ENCODE data around the gene AGBL1.

AGBL1 gene

GRCh38 chr15:86676002-86676401 lies 596.3 kb downstream of the AGBL1 start:
- in situ Hi-C loops (cut with MboI; ENCODE audit: low sequenced_read_pairs): no loop called here

- in situ Hi-C loops (cut with MboI; ENCODE audit: low sequenced_read_pairs): no loop called here
These were observed 597.6 kb downstream of the AGBL1 start for GRCh38 chr15:86677278-86677677.

GRCh38 chr15:86685263-86685662 lies 605.6 kb downstream of the AGBL1 start:
- in situ Hi-C loops (cut with MboI; ENCODE audit: low sequenced_read_pairs): no loop called here

- in situ Hi-C loops (cut with MboI; ENCODE audit: low sequenced_read_pairs): no loop called here
These were observed 609.3 kb downstream of the AGBL1 start for GRCh38 chr15:86689006-86689405.

DNA sequence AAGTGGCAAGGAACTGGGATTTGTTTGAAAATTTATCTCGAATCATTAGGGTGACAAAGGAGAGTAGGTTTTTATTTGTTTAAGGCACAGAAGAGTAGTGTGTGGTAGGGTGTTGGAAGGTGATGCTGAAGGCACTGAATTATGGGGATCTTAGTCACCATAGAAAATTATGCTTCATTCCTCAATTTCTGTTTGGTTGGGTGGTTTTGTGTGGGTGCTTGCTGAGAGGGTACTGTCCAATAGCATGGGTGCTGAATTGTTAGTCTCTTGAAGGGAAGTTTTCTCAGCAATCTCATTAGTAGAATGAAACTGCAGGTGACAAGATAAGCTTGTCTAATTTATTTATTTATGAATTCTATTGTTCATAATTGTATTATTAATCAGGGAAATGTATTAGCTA lies 610.9 kb downstream of the AGBL1 start:
- in situ Hi-C loops (cut with MboI; ENCODE audit: low sequenced_read_pairs): no loop called here

GRCh38 chr15:86691091-86691663 lies 611.5 kb downstream of the AGBL1 start:
- in situ Hi-C loops (cut with MboI; ENCODE audit: low sequenced_read_pairs): no loop called here

- in situ Hi-C loops (cut with MboI; ENCODE audit: low sequenced_read_pairs): no loop called here
These were observed 621.4 kb downstream of the AGBL1 start for GRCh38 chr15:86700864-86701610.

- in situ Hi-C loops (cut with MboI; ENCODE audit: low sequenced_read_pairs): no loop called here
These were observed 621.9 kb downstream of the AGBL1 start for GRCh38 chr15:86701611-86701963.

DNA sequence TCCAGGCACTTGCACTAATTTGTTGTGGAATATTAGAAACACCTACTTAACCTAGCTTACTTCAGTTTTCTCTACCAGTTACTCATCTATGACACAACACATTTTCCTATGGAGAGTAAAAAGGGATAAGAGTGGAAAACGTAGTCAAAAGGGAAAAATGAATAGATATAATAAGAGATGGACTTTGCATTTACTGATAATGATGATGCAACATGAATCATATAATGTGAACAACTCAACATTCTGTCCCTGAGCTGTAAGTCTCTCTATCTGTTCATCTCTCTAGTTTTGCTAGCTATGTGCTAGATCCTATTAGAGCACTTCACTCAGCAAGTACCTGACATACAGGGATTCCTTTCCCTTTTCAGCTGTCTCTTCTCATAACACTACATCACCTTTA lies 627.1 kb downstream of the AGBL1 start:
- in situ Hi-C loops (cut with MboI; ENCODE audit: low sequenced_read_pairs): no loop called here

DNA sequence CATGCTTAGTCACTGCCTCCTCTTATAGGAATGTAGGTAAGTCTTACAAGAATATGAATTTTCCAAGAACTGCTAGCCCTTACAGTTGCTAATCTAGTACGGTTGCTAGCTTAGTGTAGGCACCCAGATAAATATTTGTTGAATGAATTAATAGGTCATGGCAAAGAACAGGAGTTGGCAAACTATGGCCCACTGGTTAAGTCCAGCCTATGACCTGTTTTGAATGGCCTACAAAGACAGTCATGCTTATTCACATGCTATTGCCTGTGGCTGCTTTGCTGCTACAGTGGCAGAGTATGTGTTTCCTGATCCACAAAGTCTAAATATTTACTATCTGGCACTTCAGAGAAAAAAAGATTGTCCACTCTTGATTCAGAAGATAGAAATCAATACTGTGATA lies 631.8 kb downstream of the AGBL1 start:
- in situ Hi-C loops (cut with MboI; ENCODE audit: low sequenced_read_pairs): no loop called here

DNA sequence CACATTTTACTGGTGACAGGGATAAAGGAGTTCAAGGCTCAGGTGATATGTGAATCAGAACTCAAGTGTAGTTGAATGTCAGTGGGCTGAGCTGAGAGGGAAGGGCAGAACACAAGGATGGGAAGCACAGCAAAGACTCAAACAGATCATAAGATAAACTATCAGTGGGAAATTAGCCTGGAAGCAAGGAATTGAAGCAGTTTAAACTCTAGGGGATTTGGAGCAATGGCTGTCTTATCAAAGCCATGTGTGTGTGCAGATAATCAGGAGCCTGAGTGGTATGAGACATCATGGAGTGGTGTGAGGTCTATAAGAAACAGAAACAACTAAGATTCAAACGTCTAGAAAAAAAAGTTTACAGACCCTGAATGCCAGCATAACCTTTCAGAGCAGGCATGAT lies 634.6 kb downstream of the AGBL1 start:
- in situ Hi-C loops (cut with MboI; ENCODE audit: low sequenced_read_pairs): no loop called here

DNA sequence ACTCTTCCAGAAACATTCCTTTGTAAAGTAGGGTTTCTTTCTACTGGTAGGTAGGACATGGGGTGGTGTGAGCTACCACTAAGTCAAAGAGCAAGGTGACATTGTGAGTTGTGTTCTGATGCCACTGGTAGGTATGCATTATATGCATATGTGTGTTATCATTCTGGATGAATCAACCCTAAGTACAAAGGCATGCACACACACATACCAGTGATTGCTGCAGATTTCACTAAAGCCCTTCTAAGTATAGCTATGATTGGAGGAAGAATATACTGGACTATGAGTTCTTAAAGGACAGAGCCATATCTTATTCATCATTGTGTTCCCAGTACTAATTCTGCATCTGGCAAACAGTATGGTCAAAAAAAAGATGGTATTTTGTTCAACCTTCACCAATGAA lies 646.0 kb downstream of the AGBL1 start:
- in situ Hi-C loops (cut with MboI; ENCODE audit: low sequenced_read_pairs): loop anchor here (25.0 kb wide), 2 partner anchors 488 to 863 kb away; no protein-coding TSS in a partner anchor

GRCh38 chr15:86735247-86736040 lies 655.8 kb downstream of the AGBL1 start:
- in situ Hi-C loops (cut with MboI; ENCODE audit: low sequenced_read_pairs): loop anchor here (25.0 kb wide), 2 partner anchors 498 to 873 kb away; no protein-coding TSS in a partner anchor

- in situ Hi-C loops (cut with MboI; ENCODE audit: low sequenced_read_pairs): loop anchor here (25.0 kb wide), 2 partner anchors 505 to 880 kb away; no protein-coding TSS in a partner anchor
These were observed 662.2 kb downstream of the AGBL1 start for GRCh38 chr15:86741917-86742316.

DNA sequence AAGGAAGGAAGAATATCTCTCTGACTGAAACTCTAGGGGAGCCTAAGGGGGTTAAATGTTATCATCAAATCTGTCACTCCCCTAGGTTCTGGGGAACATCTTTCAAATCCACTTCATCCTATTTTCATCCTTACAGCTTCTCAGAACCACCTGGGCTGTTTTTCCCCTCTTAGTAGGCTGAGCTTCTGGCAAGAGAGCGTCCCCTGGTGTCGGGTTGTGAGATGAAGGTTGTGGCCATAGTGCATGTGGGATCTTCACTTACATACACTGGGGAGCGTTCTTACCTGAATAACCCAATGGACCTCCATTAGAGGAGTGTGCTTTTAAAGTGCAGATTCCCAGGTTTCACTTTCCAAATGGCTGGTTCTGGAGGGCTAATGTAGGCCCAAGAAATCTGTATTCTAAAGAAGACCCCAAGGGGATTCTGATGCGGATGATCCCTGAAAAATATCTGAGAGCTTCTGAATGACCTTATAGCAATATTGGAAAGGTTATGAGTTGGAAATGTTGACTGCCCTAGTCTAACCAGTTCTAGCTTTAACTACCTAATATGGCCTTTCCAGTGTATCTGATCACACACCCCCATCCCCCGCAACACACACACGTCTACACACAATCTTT lies 663.7 kb downstream of the AGBL1 start:
- in situ Hi-C loops (cut with MboI; ENCODE audit: low sequenced_read_pairs): loop anchor here (25.0 kb wide), 2 partner anchors 506 to 881 kb away; no protein-coding TSS in a partner anchor

- in situ Hi-C loops (cut with MboI; ENCODE audit: low sequenced_read_pairs): loop anchor here (25.0 kb wide), 2 partner anchors 507 to 882 kb away; no protein-coding TSS in a partner anchor
These were observed 664.6 kb downstream of the AGBL1 start for GRCh38 chr15:86744198-86744780.

DNA sequence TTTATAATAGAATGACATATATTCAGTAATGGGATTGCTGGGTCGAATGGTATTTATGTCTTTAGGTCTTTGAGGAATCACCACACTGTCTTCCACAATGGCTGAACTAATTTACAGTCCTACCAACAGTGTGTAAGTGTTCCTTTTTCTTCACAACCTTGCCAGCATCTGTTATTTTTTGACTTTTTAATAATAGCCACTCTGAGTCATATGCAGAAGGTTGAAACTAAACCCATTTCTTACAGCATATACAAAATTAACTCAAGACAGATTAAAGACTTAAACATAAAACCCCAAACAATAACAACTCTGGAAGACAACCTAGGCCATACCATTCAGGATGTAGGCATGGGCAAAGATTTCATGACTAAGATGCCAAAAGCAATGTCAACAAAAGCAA lies 671.4 kb downstream of the AGBL1 start:
- in situ Hi-C loops (cut with MboI; ENCODE audit: low sequenced_read_pairs): no loop called here

GRCh38 chr15:86754846-86755245 lies 675.2 kb downstream of the AGBL1 start:
- in situ Hi-C loops (cut with MboI; ENCODE audit: low sequenced_read_pairs): no loop called here

DNA sequence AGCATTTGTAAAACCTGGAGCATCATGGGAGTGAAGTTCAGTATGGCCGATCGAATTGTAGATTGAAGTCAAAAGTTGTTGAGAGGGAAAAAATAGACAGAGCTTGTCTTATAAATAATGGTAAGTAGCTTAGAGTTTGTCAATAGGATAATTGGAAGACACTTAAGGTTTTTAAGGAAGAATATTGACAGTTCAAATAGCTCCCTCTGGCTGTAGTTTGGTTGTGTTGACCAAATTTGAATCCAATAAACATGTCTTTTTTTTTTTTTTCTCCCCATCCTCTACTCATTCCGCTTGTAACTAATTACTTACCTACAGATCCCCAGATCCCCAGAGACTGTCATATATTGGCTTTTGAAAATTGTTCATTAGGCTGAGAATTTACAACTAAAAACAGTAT lies 677.0 kb downstream of the AGBL1 start:
- in situ Hi-C loops (cut with MboI; ENCODE audit: low sequenced_read_pairs): no loop called here

DNA sequence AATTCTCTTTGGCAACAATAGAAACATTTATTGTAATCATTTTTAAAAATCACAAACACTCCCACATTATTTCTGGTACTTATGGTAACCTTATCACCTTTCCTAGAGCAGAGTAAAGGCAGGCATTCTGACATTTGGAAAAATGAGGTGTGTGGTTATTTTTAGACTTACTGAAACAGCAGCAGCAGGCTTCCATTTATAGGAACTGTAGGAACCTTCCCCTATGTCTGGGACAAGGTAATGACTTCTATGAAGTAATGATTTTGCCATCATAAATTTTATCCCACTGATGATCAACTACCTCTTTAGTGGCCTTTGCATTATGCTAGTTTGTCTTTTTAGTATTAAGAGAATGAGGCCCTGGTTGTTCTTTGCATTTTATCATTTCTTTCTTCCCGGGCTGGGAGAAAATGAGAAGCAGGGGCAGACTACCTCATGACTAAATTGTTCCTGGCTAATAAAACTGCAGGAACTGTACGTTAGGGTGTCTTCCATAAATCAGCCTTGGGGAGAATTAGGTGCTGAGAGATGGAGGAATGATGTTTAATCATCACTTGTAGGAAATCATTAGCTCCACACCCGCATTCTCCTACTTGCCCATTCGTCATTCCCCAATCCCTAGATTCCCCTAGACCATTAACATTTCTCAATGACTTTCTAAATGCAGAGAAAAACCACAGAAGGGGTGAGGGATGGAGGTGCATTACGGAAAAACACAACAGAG lies 680.3 kb downstream of the AGBL1 start:
- in situ Hi-C loops (cut with MboI; ENCODE audit: low sequenced_read_pairs): no loop called here
